H1 (cell line): Measurements from ENCODE around the gene USP35. TPM values are rescaled to one million over a fixed set of nuclear protein-coding genes. Genes with fewer than 3 reads are reported as not detected.

Experiments
- CTCF ChIA-PET: fragments of 300-600 bp; sonication (Branson Sonifier 250); formaldehyde crosslinking; loops from one replicate; lab custom pipeline; 2021; ENCODE audit not compliant: partially characterized antibody; lab: Charles Lee
- POLR2A ChIA-PET: fragments of 300-600 bp; sonication (Branson Sonifier 250); formaldehyde crosslinking; loops from one replicate; lab custom pipeline; 2021; ENCODE audit warnings: inconsistent platforms; ENCODE audit not compliant: partially characterized antibody; lab: Charles Lee
- DNase-seq, 2 experiments: peaks; one replicate each; pipeline versions ENCODE4 v3.0.0 to v3.0.0-alpha.2; 2010 to 2022; ENCODE audit warnings: low spot score in 2 of 2, low read depth in 1 of 2, mixed read lengths in 1 of 2
- FAIRE-seq: peaks from 2 replicates; lab custom pipeline; 2011; peaks lifted over from hg19 to GRCh38; lab: Jason Lieb, UNC
- H2AFZ ChIP-seq: 2 replicates; pipeline ENCODE4 v1.8.1; 2012; ENCODE audit warnings: low read length, inconsistent platforms
- H2AK5ac ChIP-seq: 2 replicates; pipeline ENCODE4 v1.6.1; 2013; ENCODE audit warnings: low read depth, low read length
- H2BK120ac ChIP-seq: replicated peaks from 2 replicates; pipeline ENCODE3; 2013; ENCODE audit warnings: low read depth, low read length, inconsistent platforms
- H2BK12ac ChIP-seq: 2 replicates; pipeline ENCODE4 v1.6.1; 2013; ENCODE audit warnings: low read depth, low read length
- H2BK15ac ChIP-seq: 2 replicates; pipeline ENCODE4 v1.6.1; 2013; ENCODE audit warnings: low read length
- H2BK20ac ChIP-seq: 2 replicates; pipeline ENCODE4 v1.6.1; 2013; ENCODE audit warnings: low read length
- H2BK5ac ChIP-seq: 2 replicates; pipeline ENCODE4 v1.6.1; 2013; ENCODE audit warnings: low read depth, low read length
- H3K14ac ChIP-seq: 2 replicates; pipeline ENCODE4 v1.6.1; 2013; ENCODE audit warnings: inconsistent platforms; ENCODE audit not compliant: insufficient read length
- H3K18ac ChIP-seq: 2 replicates; pipeline ENCODE4 v1.6.1; 2013; ENCODE audit warnings: low read length; ENCODE audit errors: extremely low read depth
- H3K23ac ChIP-seq: 2 replicates; pipeline ENCODE4 v1.6.1; 2013; ENCODE audit warnings: inconsistent platforms; ENCODE audit not compliant: insufficient read length
- H3K23me2 ChIP-seq: 2 replicates; pipeline ENCODE4 v1.6.1; 2013; ENCODE audit warnings: low read depth, low read length
- H3K27ac ChIP-seq: 2 replicates; pipeline ENCODE4 v1.6.1; 2011; ENCODE audit warnings: low read depth, low read length, inconsistent platforms
- H3K27me3 ChIP-seq, 4 experiments: replicated peaks in 1 of 4; 1 replicate in 1 of 4; 2 replicates in 3 of 4; pipeline versions ENCODE4 v1.6.1 to v1.8.1; 2011 to 2013; ENCODE audit warnings: low read length in 3 of 4, mild to moderate bottlenecking in 3 of 4, inconsistent platforms in 2 of 4, mixed read lengths in 2 of 4, moderate library complexity in 1 of 4; ENCODE audit not compliant: control insufficient read depth in 3 of 4, insufficient read depth in 3 of 4; ENCODE audit errors: extremely low read depth in 1 of 4
- H3K36me3 ChIP-seq, 4 experiments: 2 replicates each; pipeline versions ENCODE4 v1.6.1 to v1.8.1; 2011 to 2013; ENCODE audit warnings: mild to moderate bottlenecking in 4 of 4, low read length in 3 of 4, moderate library complexity in 2 of 4, control low read depth in 1 of 4, inconsistent platforms in 1 of 4; ENCODE audit not compliant: insufficient read depth in 4 of 4, control insufficient read depth in 2 of 4
- H3K4ac ChIP-seq: replicated peaks from 2 replicates; pipeline ENCODE3; 2013; ENCODE audit warnings: low read length, low read depth, mixed read lengths, inconsistent platforms; ENCODE audit not compliant: insufficient read length
- H3K4me1 ChIP-seq, 4 experiments: replicated peaks in 1 of 4; 1 replicate in 1 of 4; 2 replicates in 3 of 4; pipeline versions ENCODE4 v1.6.1 to v1.8.1; 2011 to 2013; ENCODE audit warnings: low read length in 3 of 4, inconsistent platforms in 2 of 4, mixed read lengths in 1 of 4; ENCODE audit not compliant: insufficient read depth in 4 of 4, control insufficient read depth in 3 of 4
- H3K4me2 ChIP-seq, 2 experiments: 2 replicates each; pipeline versions ENCODE4 v1.6.1 to v1.8.1; 2011 to 2013; ENCODE audit warnings: low read depth in 2 of 2, low read length in 2 of 2, control low read depth in 1 of 2, inconsistent platforms in 1 of 2, mild to moderate bottlenecking in 1 of 2; ENCODE audit not compliant: insufficient read depth in 1 of 2
- H3K4me3 ChIP-seq, 4 experiments: fragments of 200-600, 300-600 bp in 1 of 4; sonication (generic), shearing (Covaris generic), sonication (Bioruptor Twin) in 1 of 4; 2 replicates each; pipeline versions ENCODE4 v1.5.1 to v1.8.1; 2011 to 2016; ENCODE audit warnings: low read length in 4 of 4, low read depth in 3 of 4, control low read depth in 2 of 4, inconsistent platforms in 2 of 4, mild to moderate bottlenecking in 2 of 4, mixed read lengths in 1 of 4, moderate library complexity in 1 of 4; ENCODE audit not compliant: insufficient read depth in 2 of 4; ENCODE audit errors: extremely low read depth in 1 of 4
- H3K56ac ChIP-seq: replicated peaks from 2 replicates; pipeline ENCODE3; 2013; ENCODE audit warnings: low read depth, mild to moderate bottlenecking, mixed read lengths, low read length, inconsistent platforms; ENCODE audit not compliant: insufficient read length
- H3K79me1 ChIP-seq: 2 replicates; pipeline ENCODE4 v1.6.1; 2013; ENCODE audit warnings: low read depth, low read length, control low read depth
- H3K79me2 ChIP-seq, 2 experiments: 2 replicates each; pipeline versions ENCODE4 v1.6.1 to v1.8.1; 2012 to 2013; ENCODE audit warnings: low read length in 2 of 2, mild to moderate bottlenecking in 2 of 2, inconsistent platforms in 1 of 2; ENCODE audit not compliant: insufficient read depth in 2 of 2, control insufficient read depth in 1 of 2
- H3K9ac ChIP-seq, 4 experiments: replicated peaks in 1 of 4; 1 replicate in 1 of 4; 2 replicates in 3 of 4; pipeline versions ENCODE4 v1.6.1 to v1.8.1; 2011 to 2013; ENCODE audit warnings: low read depth in 3 of 4, low read length in 3 of 4, control low read depth in 2 of 4, mild to moderate bottlenecking in 2 of 4, moderate library complexity in 2 of 4, inconsistent platforms in 1 of 4; ENCODE audit errors: extremely low read depth in 1 of 4
- H3K9me3 ChIP-seq, 2 experiments: 2 replicates each; pipeline versions ENCODE4 v1.6.1 to v1.8.1; 2012 to 2013; ENCODE audit warnings: mild to moderate bottlenecking in 2 of 2, moderate library complexity in 2 of 2, control low read depth in 1 of 2, inconsistent platforms in 1 of 2, low read depth in 1 of 2, low read length in 1 of 2, mixed read lengths in 1 of 2; ENCODE audit not compliant: insufficient read depth in 2 of 2
- H4K20me1 ChIP-seq, 2 experiments: replicated peaks in 1 of 2; 2 replicates each; pipeline versions ENCODE3 to v1.8.1; 2011 to 2013; ENCODE audit warnings: inconsistent platforms in 2 of 2, low read length in 2 of 2, mild to moderate bottlenecking in 1 of 2; ENCODE audit not compliant: insufficient read depth in 2 of 2, control insufficient read depth in 1 of 2
- H4K5ac ChIP-seq: 2 replicates; pipeline ENCODE4 v1.6.1; 2013; ENCODE audit warnings: low read length, low read depth, mixed read lengths, inconsistent platforms; ENCODE audit not compliant: insufficient read length
- H4K8ac ChIP-seq: 2 replicates; pipeline ENCODE4 v1.8.0; 2013; ENCODE audit warnings: mild to moderate bottlenecking, moderate library complexity, low read length, inconsistent platforms; ENCODE audit not compliant: insufficient read depth; ENCODE audit errors: extremely low read depth
- H4K91ac ChIP-seq: replicated peaks from 2 replicates; pipeline ENCODE3; 2013; ENCODE audit warnings: low read length, mixed read lengths, inconsistent platforms; ENCODE audit not compliant: insufficient read length
- BACH1 ChIP-seq: IDR thresholded peaks from 2 replicates; pipeline ENCODE4 v1.6.1; 2012; ENCODE audit warnings: low read length, improper control_type of control experiment
- JUND ChIP-seq: IDR thresholded peaks from 2 replicates; pipeline ENCODE4 v1.6.1; 2011; ENCODE audit warnings: mild to moderate bottlenecking, improper control_type of control experiment, low read length
- NANOG ChIP-seq: IDR thresholded peaks from 2 replicates; pipeline ENCODE4 v1.6.1; 2011; ENCODE audit warnings: low read length, low read depth, mild to moderate bottlenecking, inconsistent platforms; ENCODE audit not compliant: insufficient read depth, poor library complexity, severe bottlenecking
- NRF1 ChIP-seq: IDR thresholded peaks from 2 replicates; pipeline ENCODE4 v1.6.1; 2011; ENCODE audit warnings: mild to moderate bottlenecking, low read depth, low read length, improper control_type of control experiment
- RXRA ChIP-seq: IDR thresholded peaks from 2 replicates; pipeline ENCODE4 v1.6.1; 2011; ENCODE audit warnings: low read depth, mild to moderate bottlenecking, low read length, moderate library complexity; ENCODE audit not compliant: insufficient read depth
- SIN3A ChIP-seq, 2 experiments: IDR thresholded peaks in 1 of 2; conservative IDR thresholded peaks in 1 of 2; 2 replicates each; pipeline ENCODE4 v1.6.1; 2011 to 2012; ENCODE audit warnings: low read length in 2 of 2, improper control_type of control experiment in 1 of 2, low read depth in 1 of 2, mild to moderate bottlenecking in 1 of 2
- SIRT6 ChIP-seq: IDR thresholded peaks from one replicate; pipeline ENCODE4 v1.7.1; 2012; ENCODE audit warnings: low read length, inconsistent platforms
- SP1 ChIP-seq: IDR thresholded peaks from 2 replicates; pipeline ENCODE4 v1.6.1; 2011; ENCODE audit warnings: low read depth, low read length
- SP2 ChIP-seq: IDR thresholded peaks from 2 replicates; pipeline ENCODE4 v1.6.1; 2012; ENCODE audit warnings: mild to moderate bottlenecking, low read length, inconsistent platforms
- WGBS, 2 experiments: shearing (Covaris generic) in 1 of 2; methylation state at CpG; one replicate each; pipeline versions ENCODE4 v1.1.6 to v1.1.7; 2013 to 2015; ENCODE audit warnings: low lambda C conversion rate in 2 of 2, mixed read lengths in 2 of 2, inconsistent platforms in 1 of 2, low coverage in 1 of 2, missing lambda C conversion rate in 1 of 2; ENCODE audit not compliant: insufficient replicate concordance in 2 of 2, insufficient coverage in 1 of 2, insufficient read length in 1 of 2; ENCODE audit errors: extremely low coverage in 1 of 2, missing lambda C conversion rate in 1 of 2; 5-methylcytosine and 5-hydroxymethylcytosine counted together
- polyA plus RNA-seq, 7 experiments: library from polyadenylated mRNA; depleted of rRNA in 3 of 7; stranded (reverse) in 5 of 7; unstranded in 2 of 7; fragments of >200 nt in 5 of 7; fragments of 200-250 nt in 2 of 7; gene quantifications; 1 replicate in 5 of 7; 2 replicates in 1 of 7; 4 replicates in 1 of 7; pipeline versions ENCODE4 v1.2.1 to v1.2.3, GENCODE V29; 2011 to 2013; ENCODE audit warnings: missing spikeins in 2 of 7, mixed read lengths in 2 of 7
- total RNA-seq: library from RNA; stranded (reverse); fragmentation: NEBNext Ultra II Directional; extraction: Animal tissue kit (Norgen Biotek cat#: 25700); gene quantifications from 2 replicates; pipeline ENCODE4 v1.2.1, GENCODE V29; 2021
- TF ChIP-seq, protein P1 (sequence below): IDR thresholded peaks from 2 replicates; pipeline ENCODE4 v1.6.1; 2012; ENCODE audit warnings: low read length, inconsistent platforms
- TF ChIP-seq, protein P2 (sequence below): IDR thresholded peaks from 2 replicates; pipeline ENCODE4 v1.6.1; 2011; ENCODE audit warnings: low read depth, mild to moderate bottlenecking, low read length; ENCODE audit not compliant: insufficient read depth

The USP35 gene
- total and polyA plus RNA-seq, 2 of the 8 experiments (the other 6 are each of a cell fraction or from before 2014, with no cell fraction given), result 4.6 to 6.8 TPM

DNA sequence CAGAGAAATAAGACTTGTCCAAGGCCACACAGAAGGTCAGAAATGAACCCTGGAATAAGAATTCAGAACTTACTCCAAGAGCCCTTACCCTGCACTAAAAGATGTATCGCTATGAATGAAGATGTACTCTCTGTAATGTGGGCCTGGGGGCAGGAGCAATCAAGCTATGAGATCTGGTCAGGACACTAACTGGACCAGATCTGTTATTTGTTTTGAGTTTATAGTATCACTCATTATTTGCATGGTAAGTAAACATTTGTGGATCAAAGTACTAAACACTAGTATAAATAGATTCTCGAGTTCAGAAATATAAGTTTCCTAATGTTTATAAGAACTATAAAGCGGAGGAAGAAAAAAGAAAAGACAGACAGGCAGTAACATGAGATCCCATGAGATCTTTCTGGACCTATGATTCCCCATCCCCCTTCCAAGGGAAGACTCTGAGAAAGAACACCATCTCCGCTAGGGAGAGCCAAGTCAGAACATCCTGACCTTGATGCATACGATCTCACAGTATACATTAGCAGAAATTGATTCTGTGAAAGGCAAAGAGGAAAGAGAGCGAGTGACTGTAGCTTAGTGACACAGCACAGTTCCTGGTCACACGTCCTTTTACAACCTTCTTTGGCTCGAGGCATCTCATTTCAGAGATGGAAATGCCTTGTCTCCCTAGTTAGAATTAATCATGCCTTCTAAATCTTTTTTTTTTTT is 71.2 kb downstream of the USP35 start:
- no peak overlapping the region for H4K91ac ChIP-seq
- H3K27me3 ChIP-seq, result no peaks in the 10 kb centered on the region
- no peak overlapping the region for H2BK5ac ChIP-seq
- FAIRE-seq (no peak), DNase-seq (no peak)
- no peak overlapping the region for H2AK5ac ChIP-seq
- H3K4me1 ChIP-seq, result peaks cover 0 to 6% (median 0%) of the 10 kb centered on the region in 4 experiments; a peak in 2 of 7 replicates
- no peak overlapping the region for H2AFZ ChIP-seq
- H3K4me3 ChIP-seq, result no peak overlapping the region
- 90% methylated on average over 8 of the region's 8 CpGs; no CpG with 5 or more reads in 1 of the 2 experiments for WGBS, 2 experiments
- H3K56ac ChIP-seq, result no peak overlapping the region
- no peak overlapping the region for H3K4ac ChIP-seq
- no peaks in the 10 kb centered on the region for H4K20me1 ChIP-seq
- H3K4me2 ChIP-seq, result no peak overlapping the region
- no peak overlapping the region for H4K8ac ChIP-seq
- H4K5ac ChIP-seq, result no peak overlapping the region
- H3K18ac ChIP-seq, result no peak overlapping the region
- no peak overlapping the region for H2BK120ac ChIP-seq
- no peak overlapping the region for H3K27ac ChIP-seq
- H3K79me1 ChIP-seq, result no peaks in the 10 kb centered on the region
- CTCF ChIA-PET, result interaction anchor here (2.1 kb wide), 1 partner anchor 8 kb away, joined by 11 read pairs; no protein-coding TSS in a partner anchor
- no peaks in the 10 kb centered on the region for H3K9me3 ChIP-seq
- H3K36me3 ChIP-seq, result no peaks in the 10 kb centered on the region
- H3K14ac ChIP-seq, result no peak overlapping the region
- POLR2A ChIA-PET, result interaction anchor here (0.6 kb wide), 2 partner anchors 118 to 195 kb away, joined by 3 read pairs; no protein-coding TSS in a partner anchor
- H3K9ac ChIP-seq, result no peak overlapping the region
- no peak overlapping the region for H3K23ac ChIP-seq
- no peak overlapping the region for H2BK20ac ChIP-seq
- H3K23me2 ChIP-seq, result no peaks in the 10 kb centered on the region
- H3K79me2 ChIP-seq, result no peaks in the 10 kb centered on the region
- no peak overlapping the region for H2BK15ac ChIP-seq
- no peak overlapping the region for H2BK12ac ChIP-seq
- TF ChIP-seq SIN3A (conservative IDR thresholded peaks at IDR 0.05 in 1 of 2, IDR thresholded peaks at IDR 0.05 in 1 of 2; ENCODE audit: low read depth in 1 of 2, low read length in 2 of 2) (no peak), NANOG (no peak), BACH1 (no peak), SP1 (no peak), SP2 (no peak), NRF1 (no peak), JUND (no peak), RXRA (no peak), SIRT6 (no peak)
- TF ChIP-seq, protein P1, sequence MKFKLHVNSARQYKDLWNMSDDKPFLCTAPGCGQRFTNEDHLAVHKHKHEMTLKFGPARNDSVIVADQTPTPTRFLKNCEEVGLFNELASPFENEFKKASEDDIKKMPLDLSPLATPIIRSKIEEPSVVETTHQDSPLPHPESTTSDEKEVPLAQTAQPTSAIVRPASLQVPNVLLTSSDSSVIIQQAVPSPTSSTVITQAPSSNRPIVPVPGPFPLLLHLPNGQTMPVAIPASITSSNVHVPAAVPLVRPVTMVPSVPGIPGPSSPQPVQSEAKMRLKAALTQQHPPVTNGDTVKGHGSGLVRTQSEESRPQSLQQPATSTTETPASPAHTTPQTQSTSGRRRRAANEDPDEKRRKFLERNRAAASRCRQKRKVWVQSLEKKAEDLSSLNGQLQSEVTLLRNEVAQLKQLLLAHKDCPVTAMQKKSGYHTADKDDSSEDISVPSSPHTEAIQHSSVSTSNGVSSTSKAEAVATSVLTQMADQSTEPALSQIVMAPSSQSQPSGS, result no peak
- TF ChIP-seq, protein P2, sequence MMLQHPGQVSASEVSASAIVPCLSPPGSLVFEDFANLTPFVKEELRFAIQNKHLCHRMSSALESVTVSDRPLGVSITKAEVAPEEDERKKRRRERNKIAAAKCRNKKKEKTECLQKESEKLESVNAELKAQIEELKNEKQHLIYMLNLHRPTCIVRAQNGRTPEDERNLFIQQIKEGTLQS, result no peak
